ENCODE results near the gene ADAMTS14.

DNA sequence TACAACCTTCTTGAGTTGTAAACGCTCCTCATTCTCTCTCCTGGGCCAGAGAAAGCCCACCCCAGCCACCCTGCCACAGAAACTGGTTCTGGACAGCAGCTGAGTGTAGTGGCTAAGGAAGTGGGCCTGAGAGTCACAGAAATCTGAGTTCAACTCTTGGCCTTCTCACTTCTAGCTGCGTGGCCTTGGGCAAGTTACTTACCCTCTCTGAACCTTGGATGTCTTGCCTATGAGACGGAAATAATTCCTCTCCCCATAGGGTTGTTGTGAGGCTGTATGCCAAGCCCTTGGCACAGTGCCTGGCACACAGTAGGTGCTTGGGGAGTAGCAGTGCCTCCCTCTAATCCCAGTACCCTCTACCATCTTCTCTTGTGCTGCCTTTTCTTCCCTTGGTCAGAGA is 51.5 kb downstream of the ADAMTS14 start:
- TF ChIP-seq EP300 (IDR thresholded peaks at IDR 0.05; ENCODE audit: borderline replicate concordance) (no peak), YY1 (IDR thresholded peaks at IDR 0.05; ENCODE audit: low read depth) (no peak)

Measured in Ishikawa (cell line).